A549 (cell line): ENCODE data around the gene IGSF10. TPM values are rescaled to one million over a fixed set of nuclear protein-coding genes. Genes with fewer than 3 reads are reported as not detected.

ENCODE experiments used
- ATAC-seq, 2 experiments: fragments of 200-7000 bp in 1 of 2; fragments of >200 bp in 1 of 2; cut with Nextera tagmentation in 1 of 2; cut with Tn5 transposase in 1 of 2; 3 replicates each; pipeline versions ENCODE4 v1.8.0 to v1.9.1; 2018 to 2020; ENCODE audit warnings: mild to moderate bottlenecking in 1 of 2, moderate library complexity in 1 of 2
- CTCF ChIA-PET: fragments of 300-600 bp; sonication (Branson Sonifier 250); formaldehyde crosslinking; extraction: SDS; loops from one replicate; lab custom pipeline; 2021; ENCODE audit warnings: antibody characterized with exemption, inconsistent platforms; lab: Yijun Ruan, JAX
- POLR2A ChIA-PET: fragments of 350-600 bp; formaldehyde crosslinking; extraction: SDS; loops from one replicate; lab custom pipeline; 2021; ENCODE audit warnings: antibody characterized with exemption, inconsistent platforms; lab: Yijun Ruan, JAX
- DNase-seq, 2 experiments: peaks; one replicate each; pipeline versions ENCODE4 v3.0.0 to v3.0.0-alpha.2; 2011 to 2016; ENCODE audit warnings: low read depth in 1 of 2, low spot score in 1 of 2
- FAIRE-seq: peaks from 2 replicates; lab custom pipeline; 2011; peaks lifted over from hg19 to GRCh38; lab: Jason Lieb, UNC
- H3K27ac ChIP-seq, 2 experiments: fragments of >200 bp; sonication (Bioruptor Twin); formaldehyde crosslinking; 3 replicates each; pipeline ENCODE4 v1.5.1; 2016 to 2017
- H3K4me1 ChIP-seq: fragments of >200 bp; sonication (Bioruptor Twin); formaldehyde crosslinking; 3 replicates; pipeline ENCODE4 v1.6.1; 2016
- H3K4me2 ChIP-seq: fragments of >200 bp; sonication (Bioruptor Twin); formaldehyde crosslinking; 3 replicates; pipeline ENCODE4 v1.6.1; 2016
- H3K4me3 ChIP-seq: fragments of >200 bp; sonication (Bioruptor Twin); formaldehyde crosslinking; 3 replicates; pipeline ENCODE4 v1.5.1; 2016
- H3K9me3 ChIP-seq: fragments of >200 bp; sonication (Bioruptor Twin); formaldehyde crosslinking; 3 replicates; pipeline ENCODE4 v1.6.1; 2016
- CBX2 ChIP-seq: fragments of 200-600 bp; sonication (generic); IDR thresholded peaks from 2 replicates; pipeline ENCODE4 v1.6.1; 2016; ENCODE audit warnings: low read depth, mild to moderate bottlenecking, borderline replicate concordance
- CHD4 ChIP-seq: fragments of 200-600 bp; sonication (generic); IDR thresholded peaks from 2 replicates; pipeline ENCODE4 v1.6.1; 2016; ENCODE audit warnings: antibody characterized with exemption, mild to moderate bottlenecking, borderline replicate concordance
- CTCF ChIP-seq: fragments of >200 bp; sonication (Bioruptor Twin); formaldehyde crosslinking; IDR thresholded peaks from 3 replicates; pipeline ENCODE4 v1.5.1; 2016
- EP300 ChIP-seq, 2 experiments: fragments of >200 bp; sonication (Bioruptor Twin); formaldehyde crosslinking; IDR thresholded peaks; 2 replicates in 1 of 2; 3 replicates in 1 of 2; pipeline ENCODE4 v1.6.1; 2016 to 2017
- HEYL ChIP-seq: fragments of 250-450 bp; sonication (Bioruptor Pico); IDR thresholded peaks from 2 replicates; pipeline ENCODE4 v1.8.0; 2021; ENCODE audit warnings: mild to moderate bottlenecking, moderate library complexity
- HOXA7 ChIP-seq: fragments of 250-450 bp; sonication (Bioruptor Pico); IDR thresholded peaks from 2 replicates; pipeline ENCODE4 v1.5.0; 2020; ENCODE audit warnings: mild to moderate bottlenecking, moderate library complexity
- HOXB13 ChIP-seq: fragments of 250-450 bp; sonication (Bioruptor Pico); IDR thresholded peaks from 2 replicates; pipeline ENCODE4 v1.5.0; 2020; ENCODE audit warnings: low read depth, mild to moderate bottlenecking, moderate library complexity
- JUN ChIP-seq, 2 experiments: fragments of >200 bp; sonication (Bioruptor Twin); formaldehyde crosslinking; IDR thresholded peaks; 2 replicates in 1 of 2; 3 replicates in 1 of 2; pipeline ENCODE4 v1.6.1; 2016 to 2017
- JUNB ChIP-seq: fragments of >200 bp; sonication (Bioruptor Twin); formaldehyde crosslinking; IDR thresholded peaks from 2 replicates; pipeline ENCODE4 v1.6.1; 2016
- MAFK ChIP-seq: fragments of 450-650 bp; IDR thresholded peaks from 2 replicates; pipeline ENCODE4 v1.6.1; 2014; ENCODE audit not compliant: partially characterized antibody
- PBX3 ChIP-seq: IDR thresholded peaks from 2 replicates; pipeline ENCODE4 v1.6.1; 2012
- POLR2AphosphoS2 ChIP-seq: conservative IDR thresholded peaks from 2 replicates; pipeline ENCODE4 v1.6.1; 2012; ENCODE audit warnings: low read length, improper control_type of control experiment, inconsistent platforms
- RARB ChIP-seq: fragments of 250-450 bp; sonication (Bioruptor Pico); IDR thresholded peaks from 2 replicates; pipeline ENCODE4 v1.8.0; 2021; ENCODE audit warnings: mild to moderate bottlenecking, moderate library complexity
- REST ChIP-seq: fragments of 200-600 bp; sonication (generic); IDR thresholded peaks from 2 replicates; pipeline ENCODE4 v1.6.1; 2016; ENCODE audit warnings: antibody characterized with exemption, mild to moderate bottlenecking, moderate library complexity
- SREBF2 ChIP-seq: fragments of 450-650 bp; IDR thresholded peaks from 2 replicates; pipeline ENCODE4 v1.6.1; 2014; ENCODE audit warnings: mild to moderate bottlenecking, moderate library complexity
- ZSCAN20 ChIP-seq: fragments of 250-450 bp; sonication (Bioruptor Pico); IDR thresholded peaks from 2 replicates; pipeline ENCODE4 v1.8.0; 2022; ENCODE audit warnings: mild to moderate bottlenecking, moderate library complexity
- WGBS: methylation state at CpG from one replicate; pipeline ENCODE4 v1.1.6; 2017; ENCODE audit errors: missing lambda C conversion rate; 5-methylcytosine and 5-hydroxymethylcytosine counted together
- polyA plus RNA-seq, 4 experiments: library from polyadenylated mRNA; depleted of rRNA in 3 of 4; stranded (reverse); fragments of >200 nt; fragmentation: RNase III in 1 of 4; extraction: RNeasy Plus Mini Kit Qiagen cat#74134 plus additional on column Dnase treatment in 1 of 4; gene quantifications; 2 replicates in 3 of 4; 3 replicates in 1 of 4; pipeline ENCODE4 v1.2.3, GENCODE V29; 2011 to 2017

IGSF10 gene
- polyA plus RNA-seq, 2 of the 4 experiments (the other 2 are of a cell fraction) = 0.61 to 2.9 TPM

GRCh38 chr3:151432616-151433372 is 28.1 kb downstream of the IGSF10 start:
- peak overlapping the region; percentile 67; the same call in 2 of the 3 replicates for H3K4me2 ChIP-seq
- POLR2A ChIA-PET = no interaction called here

GRCh38 chr3:151431940-151432339 is 28.9 kb downstream of the IGSF10 start:
- no peak for DNase-seq
- no peaks in the 10 kb centered on the region for H3K9me3 ChIP-seq
- H3K27ac ChIP-seq = peak overlapping the region in 1 of 2 experiments; percentile 69; a peak in 2 of 6 replicates
- 93% methylated on average over 3 of the region's 3 CpGs for WGBS
- TF ChIP-seq CBX2 (no peak), PBX3 (no peak), CHD4 (no peak), HOXA7 (CRISPR knock-in tag) (no peak), RARB (CRISPR knock-in tag) (no peak), CTCF (no peak), EP300 (IDR thresholded peaks at IDR 0.05) (no peak), POLR2AphosphoS2 (no peak), SREBF2 (no peak), REST (no peak), HEYL (no peak), HOXB13 (CRISPR knock-in tag) (no peak), JUN (IDR thresholded peaks at IDR 0.05) (no peak)
- ATAC-seq = peak; percentile 41 to 45; a peak in 3 of 6 replicates
- no peak overlapping the region for H3K4me2 ChIP-seq
- ChIA-PET POLR2A (no interaction called here), CTCF (interaction anchor here (0.5 to 2.1 kb wide), 4 partner anchors 8 to 407 kb away, joined by 3 to 8 read pairs (median 3); partner anchors contain the start of gene IGSF10)
- H3K4me3 ChIP-seq = no peak overlapping the region
- FAIRE-seq = no peak
- peaks cover 33% of the 10 kb centered on the region for H3K4me1 ChIP-seq

More at GRCh38 chr3:151432616-151433372, 28.1 kb downstream of the IGSF10 start:
- peaks cover 33% of the 10 kb centered on the region for H3K4me1 ChIP-seq
- no peak overlapping the region for H3K4me3 ChIP-seq
- FAIRE-seq (peak; percentile 18), DNase-seq (no peak), ATAC-seq (no peak)
- H3K27ac ChIP-seq = peak overlapping the region; percentile 14 to 69; a peak in 5 of 6 replicates
- CTCF ChIA-PET = no interaction called here
- H3K9me3 ChIP-seq = no peaks in the 10 kb centered on the region
- TF ChIP-seq MAFK (peak; percentile 51), ZSCAN20 (CRISPR knock-in tag) (no peak), JUNB (0 out of 2 replicates have a peak, but pooled peaks have one; percentile 22)
- TF ChIP-seq, all 56 proteins: peak for 2
- 64% methylated on average over 7 of the region's 7 CpGs for WGBS
